Stimulated activated CD8-positive, alpha-beta memory T cell treated with anti-CD3 and anti-CD28 coated beads, Interleukin-2, amount 100 ng/mL, for 48 hours (primary cell): ENCODE results near the gene SS18L1.
"Not testable (repeated sequence)": the region's sequence is repeated elsewhere in the genome, so short reads cannot be mapped to it uniquely, and the experiment has no call there.

Experiments used
- DNase-seq, 2 donors: peaks; one replicate each; pipeline ENCODE4 v3.0.0-alpha.2; 2020; ENCODE audit warnings: low read depth in 2 of 2

Gene SS18L1

DNA sequence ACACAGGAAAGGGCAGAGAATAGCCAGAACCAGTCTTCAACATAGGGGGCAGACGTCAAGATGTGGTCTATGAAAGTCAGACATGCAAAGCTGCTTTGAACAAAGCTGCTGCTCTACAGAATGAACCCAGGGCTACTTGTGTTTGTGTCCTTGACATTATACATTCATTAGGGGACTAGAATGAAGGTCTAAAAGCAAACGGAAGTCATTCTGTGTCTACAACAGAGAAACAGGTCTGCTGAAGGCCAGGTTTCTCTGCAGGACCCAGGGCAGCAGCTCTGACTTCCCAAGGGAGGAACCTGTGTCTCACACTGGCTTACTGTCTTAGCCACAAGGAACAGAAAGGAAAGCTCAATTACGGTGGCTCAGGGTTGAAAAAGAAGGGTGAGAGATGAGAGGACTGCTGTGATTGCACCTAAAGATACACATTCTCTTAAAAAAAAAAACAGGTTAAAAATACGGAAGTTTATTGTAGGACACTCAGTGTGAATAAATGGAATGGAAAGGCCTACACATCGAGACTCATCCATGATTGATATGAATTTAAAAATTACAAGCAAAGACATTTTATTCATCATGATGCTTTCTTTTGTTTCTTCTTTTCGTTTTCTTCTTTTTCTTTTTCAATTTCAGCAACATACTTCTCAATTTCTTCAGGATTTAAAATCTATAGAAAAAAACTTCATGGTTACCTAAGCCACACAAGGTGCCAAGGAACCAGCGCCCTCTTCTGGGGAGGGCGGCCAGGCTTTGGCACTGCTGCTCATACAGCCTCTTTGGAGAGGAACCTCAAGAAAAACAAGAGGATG is 7.1 kb upstream of the SS18L1 start:
- peak in 1 of 2 donors; percentile 42 for DNase-seq

DNA sequence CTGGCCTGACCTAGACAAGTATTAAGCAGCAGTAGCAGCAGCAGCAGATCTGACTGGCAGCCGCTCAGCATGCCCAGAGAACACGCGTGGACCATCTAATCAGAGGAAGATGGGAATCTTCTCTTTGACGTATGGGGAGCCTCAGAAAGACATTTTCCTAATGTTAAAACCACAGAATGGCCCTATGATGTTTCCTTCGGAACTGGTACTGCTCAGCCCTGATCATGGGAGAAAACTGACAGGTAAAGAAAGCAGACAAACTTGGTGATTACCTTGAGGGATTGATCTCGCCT is 6.5 kb upstream of the SS18L1 start:
- DNase-seq = no peak

- no peak for DNase-seq
Measured at GRCh38 chr20:62137478-62138203, 5.9 kb upstream of the SS18L1 start.

DNA sequence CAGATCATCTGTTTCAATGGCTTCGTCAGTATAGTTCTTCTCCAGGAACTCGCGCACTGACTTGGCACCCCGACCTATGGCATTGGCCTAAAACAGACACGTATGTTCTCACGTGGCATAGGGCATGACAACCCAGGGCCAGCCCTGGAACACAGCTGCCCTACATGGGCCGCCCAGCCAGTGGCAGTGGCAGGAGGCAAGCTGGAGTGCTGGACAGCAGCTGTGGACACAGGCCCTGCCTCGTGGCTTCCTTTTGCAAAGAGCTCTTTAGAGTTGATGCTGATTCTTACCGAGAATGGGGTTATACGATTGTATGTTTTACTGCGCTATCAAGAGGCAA is 5.4 kb upstream of the SS18L1 start:
- no peak for DNase-seq

- no peak for DNase-seq
Measured at GRCh38 chr20:62138912-62139311, 4.7 kb upstream of the SS18L1 start.

DNA sequence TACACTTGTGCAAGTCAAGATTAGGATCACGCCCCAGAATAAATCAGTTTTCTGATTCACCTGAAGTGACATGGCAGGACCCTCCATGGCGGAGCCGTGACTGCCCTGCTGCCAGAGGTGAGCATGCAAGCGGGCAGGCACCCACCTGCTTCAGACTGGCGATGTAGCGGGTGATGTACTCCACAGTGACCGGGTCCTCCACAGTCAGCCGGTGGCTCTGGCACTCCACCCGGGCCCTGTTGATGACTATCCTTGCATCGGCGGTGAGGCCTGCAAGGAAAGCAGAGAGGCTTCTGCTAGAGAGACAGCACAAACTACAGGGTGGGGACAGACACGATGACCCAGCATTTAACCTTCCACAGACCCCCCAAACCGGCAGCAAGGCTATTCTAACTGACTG is 3.9 kb upstream of the SS18L1 start:
- no peak for DNase-seq

- no peak for DNase-seq
Measured at GRCh38 chr20:62141043-62141396, 2.5 kb upstream of the SS18L1 start.

GRCh38 chr20:62141397-62142251 is 1.9 kb upstream of the SS18L1 start:
- no peak for DNase-seq

- no peak for DNase-seq
Measured at GRCh38 chr20:62142252-62143080, 1.1 kb upstream of the SS18L1 start.

DNA sequence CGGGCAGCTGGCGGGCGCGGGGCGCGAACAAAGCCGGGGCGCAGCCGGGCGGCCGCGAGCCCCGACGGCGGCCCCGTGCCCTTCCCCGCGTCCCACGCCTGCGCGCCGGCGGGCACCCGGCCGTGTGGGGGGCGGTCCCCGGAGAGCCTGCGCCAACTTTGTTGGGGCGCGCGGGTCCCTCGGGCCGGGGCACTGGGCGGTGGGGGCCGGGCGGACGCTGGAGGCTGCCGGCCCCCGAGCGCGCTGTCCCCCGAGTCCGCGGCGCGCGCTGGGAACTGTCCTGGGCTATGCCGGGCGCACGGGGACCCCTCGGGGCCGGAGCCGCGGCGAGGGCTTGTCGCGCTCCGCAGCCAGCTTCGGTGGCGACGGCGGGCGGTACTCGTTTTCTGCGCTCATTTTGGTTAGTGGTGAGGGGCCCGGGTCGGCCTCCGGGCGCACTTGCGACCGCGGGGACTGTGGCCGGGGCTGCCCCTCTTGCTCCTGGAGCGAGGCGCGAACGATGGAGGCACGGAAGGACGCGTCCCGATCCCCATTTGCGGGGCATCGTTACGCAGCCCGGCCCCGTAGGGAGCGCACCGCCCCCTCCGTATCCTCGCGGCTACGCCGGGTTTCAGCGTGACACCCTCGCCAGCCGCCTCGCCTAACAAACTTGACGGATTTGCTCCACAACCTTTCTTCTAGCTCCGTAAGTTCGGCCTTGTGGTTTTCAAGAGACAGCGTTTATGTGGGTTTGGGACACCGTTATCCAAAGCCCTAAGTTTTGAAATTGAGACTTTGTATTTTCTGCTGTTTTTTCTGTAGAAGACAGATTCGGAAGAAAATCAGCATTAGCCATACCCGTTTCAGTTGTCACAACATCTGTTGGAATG is 622 bp downstream of the SS18L1 start:
- DNase-seq = peak; percentile 58 to 64

DNA sequence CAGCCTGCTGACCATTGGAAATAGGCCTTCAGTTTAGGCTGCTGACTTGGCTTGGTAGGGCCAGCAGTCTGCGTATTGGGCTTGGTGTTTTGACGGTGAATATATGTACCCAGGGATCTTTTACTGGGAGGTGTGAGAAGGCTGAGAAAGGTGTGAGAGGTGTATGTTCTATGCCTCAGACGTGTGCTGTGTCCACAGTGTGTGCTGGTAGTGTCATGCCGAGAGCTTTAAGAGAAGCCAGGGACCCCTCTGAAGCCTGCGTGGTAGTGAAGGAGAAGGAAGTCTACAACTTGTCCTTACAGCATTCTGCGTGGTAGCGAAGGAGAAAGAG is 2.1 kb downstream of the SS18L1 start:
- DNase-seq = no peak

DNA sequence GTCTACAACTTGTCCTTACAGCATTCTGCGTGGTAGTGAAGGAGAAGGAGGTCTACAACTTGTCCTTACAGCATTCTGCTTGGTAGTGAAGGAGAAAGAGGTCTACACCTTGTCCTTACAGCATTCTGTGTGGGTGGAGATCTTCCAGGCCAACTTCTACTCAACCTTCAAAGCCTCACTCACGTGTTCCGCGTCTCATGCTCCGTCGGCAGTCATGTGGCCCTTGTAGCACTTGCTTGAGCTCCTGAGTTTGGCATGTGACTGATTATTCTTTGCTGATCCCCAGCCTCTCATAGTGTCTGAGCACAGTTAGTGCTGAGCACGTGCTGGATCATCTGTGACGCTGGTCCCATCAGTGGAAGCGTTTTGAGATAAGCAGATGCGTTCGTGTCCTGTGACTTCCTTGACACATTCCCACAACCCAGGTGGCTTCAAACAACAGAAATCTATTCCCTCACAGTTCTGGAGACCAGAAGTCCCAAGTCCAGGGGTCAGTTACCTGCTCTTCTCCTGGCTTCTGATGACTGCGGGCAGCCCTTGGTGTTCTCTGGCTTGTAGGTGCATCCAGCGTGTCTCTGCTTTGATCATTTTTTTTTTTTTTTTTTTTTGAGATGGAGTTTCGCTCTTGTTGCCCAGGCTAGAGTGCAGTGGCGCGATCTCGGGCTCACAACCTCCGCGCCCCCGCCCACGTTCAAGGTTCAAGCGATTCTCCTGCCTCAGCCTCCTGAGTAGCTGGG is 2.6 kb downstream of the SS18L1 start:
- DNase-seq = no peak

DNA sequence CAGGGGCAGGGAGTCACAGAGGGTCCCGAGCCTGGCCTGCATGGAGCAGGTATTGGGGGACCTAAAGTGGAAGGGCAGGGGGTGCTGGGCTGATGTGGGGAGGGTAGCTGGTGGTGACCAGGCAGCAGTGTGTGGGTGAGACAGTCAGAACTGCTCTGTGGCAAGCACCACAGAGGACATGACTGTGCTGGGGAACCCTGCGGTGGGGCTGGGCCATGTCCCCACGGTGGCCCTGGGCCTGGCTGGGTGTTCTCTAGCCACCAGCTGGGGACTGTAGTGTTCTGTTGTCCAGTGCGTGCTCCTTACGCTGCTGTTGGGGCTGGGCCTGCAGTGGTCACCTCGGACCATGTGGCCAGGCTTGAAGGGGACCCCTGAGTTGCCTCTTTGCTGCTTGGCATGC is 3.6 kb downstream of the SS18L1 start:
- no peak for DNase-seq

- no peak for DNase-seq
Measured at GRCh38 chr20:62147528-62147927, 4.0 kb downstream of the SS18L1 start.

DNA sequence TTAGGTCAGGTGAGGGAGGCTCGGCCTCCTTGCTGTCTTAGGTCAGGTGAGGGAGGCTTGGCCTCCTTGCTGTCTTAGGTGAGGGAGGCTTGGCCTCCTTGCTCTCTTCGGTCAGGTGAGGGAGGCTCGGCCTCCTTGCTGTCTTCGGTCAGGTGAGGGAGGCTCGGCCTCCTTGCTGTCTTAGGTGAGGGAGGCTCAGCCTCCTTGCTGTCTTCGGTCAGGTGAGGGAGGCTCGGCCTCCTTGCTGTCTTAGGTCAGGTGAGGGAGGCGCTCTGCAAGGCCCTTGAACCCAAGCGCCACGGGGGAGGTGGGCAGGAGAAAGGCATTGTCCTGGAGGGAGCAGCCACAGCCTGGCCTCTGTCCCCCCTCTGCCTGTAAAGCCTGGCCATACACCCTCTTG is 4.8 kb downstream of the SS18L1 start:
- not testable (repeated sequence) for DNase-seq

DNA sequence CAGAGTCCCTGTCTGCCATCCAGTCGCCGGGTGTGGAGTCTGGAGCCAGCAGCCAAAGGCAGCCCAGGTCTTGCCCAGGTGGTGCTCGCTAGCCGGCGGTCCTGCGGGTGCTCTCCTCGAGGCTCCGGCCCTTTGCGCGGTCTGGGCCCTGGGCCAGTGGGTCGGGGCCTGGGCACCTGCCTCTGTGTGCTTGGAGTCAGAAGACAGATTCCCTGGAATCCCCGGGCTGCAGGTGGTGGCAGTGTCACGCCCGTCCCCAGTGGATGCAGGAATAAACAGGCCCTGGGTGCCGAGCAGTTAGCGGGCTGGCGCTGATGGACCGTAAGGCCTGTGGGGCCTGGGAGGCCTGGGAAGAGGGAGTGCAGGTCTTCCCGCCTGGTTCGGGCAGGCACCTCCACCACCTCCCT is 5.3 kb downstream of the SS18L1 start:
- no peak for DNase-seq

DNA sequence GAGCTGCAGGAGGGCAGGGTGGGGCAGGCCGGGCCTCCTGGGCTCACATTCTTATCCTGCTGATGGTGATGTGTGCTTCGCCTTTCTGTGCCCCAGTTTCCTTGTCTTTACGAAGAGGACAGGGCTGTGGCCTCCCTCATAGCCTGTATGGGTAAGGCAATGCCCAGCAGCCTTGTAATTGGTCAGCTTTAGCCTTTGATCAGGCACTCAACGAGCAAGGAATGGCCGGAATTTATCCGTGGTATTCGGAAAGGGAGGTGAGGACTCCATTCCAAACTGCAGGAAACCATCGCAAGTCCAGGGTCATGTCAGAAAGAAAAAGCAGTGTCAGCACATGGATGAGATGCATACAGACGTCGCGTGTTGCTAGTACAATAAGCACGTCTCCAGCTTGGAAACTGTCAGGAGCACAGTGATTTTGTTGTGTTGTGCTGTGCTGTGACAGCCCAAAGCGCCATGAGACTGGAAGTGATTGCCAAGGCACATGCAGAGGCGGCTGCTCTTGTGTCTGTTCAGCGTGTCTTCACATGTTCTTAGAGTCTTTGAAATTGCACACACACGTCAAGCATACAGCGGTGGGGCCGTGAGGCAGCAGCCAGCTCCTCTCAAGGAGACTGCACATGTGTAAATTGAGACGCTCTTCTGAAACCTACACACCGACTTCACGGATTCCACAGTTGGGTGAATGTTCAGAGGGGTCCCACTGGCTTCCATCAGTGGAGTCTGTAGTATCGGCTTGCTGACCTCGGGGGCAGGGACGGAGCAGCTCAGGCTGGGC is 6.2 kb downstream of the SS18L1 start:
- no peak for DNase-seq

DNA sequence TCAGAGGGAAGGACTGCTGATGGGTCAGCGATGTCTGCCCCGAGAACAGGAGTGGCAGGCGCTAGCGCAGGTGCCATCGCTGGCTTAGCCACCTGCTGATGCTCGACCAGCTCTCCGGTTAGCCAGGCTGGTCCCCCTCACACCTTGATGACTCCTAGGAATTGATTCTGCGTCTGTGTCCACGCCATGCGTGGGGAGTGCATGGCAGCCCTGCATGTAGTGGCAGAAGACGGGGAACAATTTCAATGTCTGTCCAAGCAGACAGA is 6.7 kb downstream of the SS18L1 start:
- DNase-seq = no peak

DNA sequence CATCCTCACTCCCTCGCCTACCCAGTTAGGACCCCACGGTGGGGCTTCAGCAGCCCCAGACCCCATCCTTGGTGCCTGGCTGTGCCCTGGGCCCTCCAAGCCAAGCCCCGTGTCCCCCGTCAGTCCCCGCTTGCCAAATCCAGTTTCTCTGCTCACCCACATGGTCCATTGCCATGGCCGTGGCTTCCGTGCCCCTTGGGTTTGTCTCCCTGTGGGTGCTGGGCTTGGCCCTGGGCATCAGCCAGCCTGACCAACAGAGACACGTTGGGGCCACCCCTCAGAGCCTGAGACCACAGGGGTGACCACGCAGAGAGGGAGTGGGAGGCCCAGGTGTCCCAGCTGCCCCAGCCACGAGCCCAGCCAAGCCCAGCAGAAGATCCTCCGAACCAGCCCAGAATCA is 7.7 kb downstream of the SS18L1 start:
- DNase-seq = no peak

DNA sequence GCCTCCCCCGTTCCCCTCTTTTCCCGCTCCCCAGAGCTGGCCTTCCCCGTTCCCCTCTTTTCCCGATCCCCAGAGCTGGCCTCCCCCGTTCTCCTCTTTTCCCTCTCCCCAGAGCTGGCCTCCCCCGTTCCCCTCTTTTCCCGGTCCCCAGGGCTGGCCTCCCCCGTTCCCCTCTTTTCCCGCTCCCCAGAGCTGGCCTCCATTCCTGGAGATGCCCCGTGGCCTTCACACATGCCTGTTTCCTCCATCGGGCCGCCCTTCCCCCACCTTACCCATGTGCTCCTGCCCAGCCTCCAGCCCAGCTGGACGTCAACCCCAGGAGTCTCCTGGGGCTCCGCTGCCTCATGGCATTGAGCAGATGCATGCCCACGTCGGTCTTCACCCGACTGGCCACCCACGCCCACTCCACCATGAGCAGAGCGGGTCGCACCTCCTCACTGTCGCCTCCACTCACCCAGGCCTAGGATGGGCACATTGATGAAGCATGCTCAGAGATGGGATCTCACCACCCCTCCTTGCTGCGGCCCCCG is 8.3 kb downstream of the SS18L1 start:
- DNase-seq = no peak
